Gastroesophageal sphincter (tissue), 3 donors: ENCODE data around the gene ENPP3.

Source experiments
- CTCF ChIP-seq, 4 experiments: fragments of 200-600 bp in 2 of 4; fragments of 450-650 bp in 2 of 4; sonication (generic) in 1 of 4; IDR thresholded peaks; one replicate each; pipeline ENCODE4 v1.5.1; 2017 to 2019; ENCODE audit warnings: antibody characterized with exemption in 4 of 4, mild to moderate bottlenecking in 2 of 4, moderate library complexity in 2 of 4
- POLR2AphosphoS5 ChIP-seq: sonication (generic); formaldehyde crosslinking; IDR thresholded peaks from one replicate; pipeline ENCODE4 v1.6.1; 2017; ENCODE audit warnings: antibody characterized with exemption

GRCh38 chr6:131740161-131740560 lies 103.1 kb downstream of the ENPP3 start:
- TF ChIP-seq CTCF (IDR thresholded peaks at IDR 0.05) (no peak), POLR2AphosphoS5 (no peak)
